GM19043 (cell line): ENCODE measurements around the gene HIVEP1.

ENCODE experiments used
- ATAC-seq: cut with Tn5 transposase; IDR thresholded peaks from one replicate; pipeline ENCODE4 v1.9.1; 2021; ENCODE audit warnings: low read depth; ENCODE audit not compliant: unreplicated experiment

Gene HIVEP1

DNA sequence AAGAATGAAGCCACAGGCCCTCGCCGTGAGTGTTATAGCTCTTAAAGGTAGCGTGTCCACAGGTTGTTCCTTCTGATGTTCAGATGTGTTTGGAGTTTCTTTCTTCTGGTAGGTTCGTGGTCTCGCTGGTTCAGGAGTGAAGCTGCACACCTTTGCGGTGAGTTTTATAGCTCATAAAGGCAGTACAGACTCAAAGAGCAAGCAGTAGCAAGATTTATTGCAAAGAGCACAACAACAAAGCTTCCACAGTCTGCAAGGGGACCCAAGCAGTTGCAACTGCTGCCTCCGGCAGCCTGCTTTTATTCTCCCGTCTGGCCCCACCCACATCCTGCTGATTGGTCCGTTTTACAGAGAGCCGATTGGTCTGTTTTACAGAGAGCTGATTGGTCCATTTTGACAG is 5.2 kb downstream of the HIVEP1 start:
- ATAC-seq = no peak

DNA sequence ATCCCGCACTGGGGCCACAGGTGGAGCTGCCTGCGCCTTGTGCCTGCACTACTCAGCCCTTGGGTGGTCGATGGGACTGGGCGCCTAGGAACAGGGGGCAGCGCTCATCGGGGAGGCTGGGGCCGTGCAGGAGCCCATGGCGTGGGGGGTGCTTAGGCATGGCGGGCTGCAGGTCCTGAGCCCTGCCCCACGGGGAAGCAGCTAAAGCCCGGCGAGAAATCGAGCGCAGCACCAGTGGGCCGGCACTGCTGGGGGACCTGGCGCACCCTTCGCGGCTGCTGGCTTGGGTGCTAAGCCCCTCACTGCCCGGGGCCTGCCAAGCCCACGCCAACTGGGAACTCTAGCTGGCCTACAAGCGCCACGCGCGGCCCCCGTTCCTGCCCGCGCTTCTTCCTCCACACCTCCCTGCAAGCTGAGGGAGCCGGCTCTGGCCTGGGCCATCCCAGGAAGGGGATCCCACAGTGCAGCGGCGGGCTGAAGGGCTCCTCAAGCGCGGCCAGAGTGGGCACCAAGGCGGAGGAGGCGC is 5.8 kb downstream of the HIVEP1 start:
- no peak for ATAC-seq

DNA sequence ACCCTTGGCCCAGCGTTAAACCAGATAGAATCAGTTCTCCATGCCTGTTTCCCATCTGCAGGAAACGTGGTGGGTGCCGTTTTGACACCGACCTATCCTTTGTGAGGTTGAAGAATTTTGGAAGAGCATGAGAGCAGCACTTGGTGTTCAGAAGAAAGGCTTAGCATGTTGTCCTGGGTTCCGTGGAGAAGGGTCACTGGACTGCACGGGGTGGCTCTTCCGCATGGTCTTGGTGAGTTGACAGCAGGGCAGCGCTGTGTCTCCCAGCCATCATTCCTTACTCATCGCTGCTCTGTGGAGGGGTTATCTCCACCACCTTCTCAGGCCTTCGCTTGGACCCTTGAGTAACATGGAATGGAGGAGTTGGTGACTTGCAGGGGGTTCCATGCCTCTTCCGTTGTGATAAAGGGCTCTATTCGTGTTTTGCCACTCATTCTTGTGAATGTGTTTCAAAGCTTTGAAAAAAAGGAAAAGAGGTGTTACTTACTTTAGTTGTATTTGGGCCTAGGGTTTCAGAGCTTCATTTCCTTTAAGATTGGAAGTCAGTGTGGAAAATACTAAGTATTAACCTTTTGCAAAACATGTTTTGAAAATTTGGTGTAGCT is 8.2 kb downstream of the HIVEP1 start:
- ATAC-seq = no peak

DNA sequence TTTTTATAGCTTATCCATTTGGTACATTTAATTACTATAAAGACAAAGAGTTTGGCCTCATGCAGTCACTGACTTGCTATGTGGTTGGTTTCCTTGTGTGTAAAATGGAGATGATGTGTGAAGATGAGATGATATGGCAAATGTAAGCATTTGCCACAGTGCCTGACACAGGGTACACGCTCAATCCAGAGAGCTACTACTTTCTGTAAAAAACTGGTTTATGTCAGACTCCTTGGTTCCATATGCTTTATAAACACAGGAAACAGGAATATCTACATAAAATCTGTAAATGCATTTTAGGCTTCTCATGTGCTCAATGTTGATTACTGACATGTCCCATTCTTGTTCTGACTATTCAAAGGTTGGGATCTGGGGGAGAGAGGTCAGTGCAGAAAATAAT is 10.4 kb downstream of the HIVEP1 start:
- ATAC-seq = no peak

DNA sequence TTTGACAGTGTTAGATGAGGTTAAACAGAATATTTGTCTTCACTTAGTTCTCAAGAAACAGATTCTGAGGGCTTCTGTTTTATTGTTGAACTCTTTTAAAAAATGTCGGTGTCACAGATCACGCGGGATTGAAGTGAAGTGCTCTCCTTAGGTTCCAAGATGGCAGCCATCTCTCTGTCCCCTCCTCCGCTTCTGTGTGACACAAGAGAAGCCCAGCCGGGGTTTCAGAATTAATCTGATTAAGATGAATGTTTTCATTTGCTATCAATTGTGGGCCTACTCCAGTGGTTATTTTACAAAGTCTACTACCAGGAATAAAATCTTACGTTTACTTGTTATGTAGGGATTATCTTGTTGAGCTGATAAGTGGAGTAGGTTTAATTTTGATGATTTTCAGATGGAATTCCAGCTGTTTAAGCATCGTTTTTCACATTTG is 10.9 kb downstream of the HIVEP1 start:
- ATAC-seq = no peak

DNA sequence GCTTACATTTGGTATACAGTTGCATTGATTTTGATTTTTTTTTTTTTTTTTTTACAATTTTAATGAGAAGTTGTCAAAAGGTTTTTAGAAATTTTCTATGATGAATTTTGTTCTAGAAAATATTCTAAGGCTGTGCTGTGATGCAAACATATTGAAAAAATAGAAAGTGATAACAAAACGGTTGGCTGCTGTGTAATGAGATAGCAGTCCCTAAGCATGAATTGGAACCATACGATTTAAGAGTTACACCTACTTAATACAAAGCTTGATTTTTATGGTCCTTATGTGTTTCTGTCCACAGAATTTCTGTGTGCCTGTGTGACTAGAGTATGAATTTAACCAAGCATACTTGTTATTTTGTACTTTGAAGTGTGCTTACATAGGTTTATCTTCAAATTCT is 12.1 kb downstream of the HIVEP1 start:
- no peak for ATAC-seq

DNA sequence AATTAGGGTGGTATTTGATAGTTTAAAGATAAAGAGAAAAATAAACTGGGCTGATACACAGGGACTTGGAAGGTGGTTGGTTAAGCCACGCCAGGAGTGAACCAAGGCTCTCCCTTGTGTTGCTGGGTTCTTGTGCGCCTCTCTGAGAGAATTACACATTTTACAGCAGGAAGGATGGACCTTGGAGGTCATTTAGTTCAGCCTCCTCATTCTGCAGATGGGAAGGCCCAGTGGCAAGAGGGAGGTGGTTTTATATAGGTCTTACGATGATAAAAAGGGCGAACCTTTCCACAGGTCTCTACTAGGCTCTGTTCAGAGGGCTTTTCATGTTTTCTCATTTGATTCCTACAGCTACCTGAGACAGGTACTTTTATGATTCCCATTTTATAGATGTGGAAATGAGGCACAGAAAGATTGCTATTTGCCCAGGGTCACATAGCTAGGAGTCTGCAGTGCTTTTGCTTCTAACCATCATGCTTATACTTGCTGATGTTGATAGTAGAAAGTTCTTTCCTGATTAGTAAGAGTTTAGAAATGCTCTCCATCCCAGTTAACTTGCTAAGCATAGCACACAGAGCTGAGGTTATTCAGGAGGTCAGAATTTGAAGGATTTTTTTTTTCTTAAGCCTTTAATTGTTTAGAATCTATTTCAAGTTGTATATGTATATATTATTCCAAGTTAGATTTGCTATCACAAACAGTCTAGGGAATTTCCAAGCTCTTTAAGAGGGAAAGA is 12.8 kb downstream of the HIVEP1 start:
- no peak for ATAC-seq

DNA sequence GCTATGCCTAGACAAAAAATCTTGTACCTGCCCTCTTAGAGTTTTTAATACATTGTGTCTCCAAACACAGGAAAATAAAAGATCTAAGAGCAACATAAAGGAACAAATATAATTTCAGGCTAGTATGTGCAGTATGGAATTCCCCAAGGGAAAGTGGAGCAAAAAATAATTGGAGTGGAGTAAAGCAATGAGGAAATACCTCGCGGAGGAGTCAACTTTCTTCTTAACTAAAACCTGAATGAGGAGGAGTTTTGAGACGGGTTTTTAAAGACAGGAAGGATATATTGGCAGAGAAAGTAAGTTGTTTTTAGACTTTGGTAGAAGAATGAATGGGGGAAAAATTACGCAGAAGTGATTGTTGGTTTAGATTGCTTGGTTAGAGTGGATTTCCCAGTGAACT is 14.0 kb downstream of the HIVEP1 start:
- no peak for ATAC-seq

DNA sequence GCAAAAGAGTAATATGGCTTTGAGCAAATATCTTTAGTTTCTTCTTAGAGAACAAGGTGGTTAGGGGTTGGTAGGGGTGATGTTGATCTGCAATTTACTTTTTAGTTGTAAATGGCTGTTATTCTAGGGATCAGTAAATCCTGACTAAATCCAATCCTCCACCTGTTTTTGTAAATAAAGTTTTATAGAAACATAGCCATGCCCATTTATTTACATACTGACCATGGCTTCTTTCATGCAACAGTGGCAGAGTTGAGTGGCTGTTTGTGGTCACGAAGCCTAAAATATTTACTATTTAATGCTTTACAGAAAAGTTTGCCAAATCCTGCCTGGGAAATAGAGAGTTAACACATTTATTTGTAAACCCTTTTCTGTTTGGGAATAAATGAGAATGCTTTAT is 14.7 kb downstream of the HIVEP1 start:
- ATAC-seq = no peak

DNA sequence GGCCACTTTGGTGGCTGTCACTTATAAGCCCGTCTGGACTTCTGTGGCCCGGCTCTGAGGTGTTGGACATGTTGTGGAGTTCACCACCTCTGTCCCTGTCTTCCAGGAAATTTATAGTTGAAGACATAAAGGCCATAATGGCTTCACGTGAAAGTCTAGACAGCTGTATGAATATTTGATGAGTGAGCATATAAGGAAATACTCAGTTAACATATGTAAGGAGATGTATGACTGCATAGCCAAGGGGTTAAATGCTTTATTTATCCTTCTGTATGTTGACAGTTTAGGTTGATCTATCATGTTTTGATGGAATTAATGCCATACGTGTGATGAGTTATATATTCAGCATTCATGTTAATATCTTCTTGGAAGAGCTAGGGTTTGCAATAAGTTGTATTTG is 16.1 kb downstream of the HIVEP1 start:
- no peak for ATAC-seq

DNA sequence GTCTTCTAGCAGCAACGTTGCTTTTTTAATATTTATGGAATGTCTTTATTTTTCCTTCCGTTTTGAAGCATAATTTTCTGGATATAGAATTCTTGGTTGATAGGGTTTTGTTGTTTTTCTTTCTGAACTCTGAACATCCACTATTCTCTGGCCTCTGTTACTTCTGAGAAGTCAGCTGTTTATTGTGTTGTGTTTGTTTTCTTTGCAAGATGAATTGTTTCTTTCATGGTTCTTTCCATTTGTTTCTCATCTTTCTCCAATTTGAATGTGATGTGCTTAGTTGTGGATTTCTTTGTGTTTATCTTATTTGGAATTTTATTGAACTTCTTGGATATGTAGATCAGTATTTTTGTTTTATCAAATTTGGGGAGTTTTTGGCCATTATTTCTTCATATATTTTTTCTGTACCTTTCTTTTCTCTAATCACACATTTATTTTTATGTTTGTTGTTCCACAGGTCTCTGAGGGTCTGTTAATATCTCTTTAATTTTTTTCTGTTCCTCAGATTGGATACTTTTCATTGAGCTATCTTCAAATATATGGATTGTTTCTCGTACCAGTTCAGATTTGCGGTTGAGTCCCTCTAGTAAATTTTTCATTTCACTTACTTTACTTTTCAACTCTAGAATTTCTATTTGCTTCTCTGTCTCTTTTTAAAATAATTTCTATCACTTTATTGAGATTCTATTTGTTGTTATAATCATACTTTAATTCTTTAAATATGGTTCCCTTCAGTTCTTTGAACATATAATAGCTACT is 18.0 kb downstream of the HIVEP1 start:
- ATAC-seq = no peak

DNA sequence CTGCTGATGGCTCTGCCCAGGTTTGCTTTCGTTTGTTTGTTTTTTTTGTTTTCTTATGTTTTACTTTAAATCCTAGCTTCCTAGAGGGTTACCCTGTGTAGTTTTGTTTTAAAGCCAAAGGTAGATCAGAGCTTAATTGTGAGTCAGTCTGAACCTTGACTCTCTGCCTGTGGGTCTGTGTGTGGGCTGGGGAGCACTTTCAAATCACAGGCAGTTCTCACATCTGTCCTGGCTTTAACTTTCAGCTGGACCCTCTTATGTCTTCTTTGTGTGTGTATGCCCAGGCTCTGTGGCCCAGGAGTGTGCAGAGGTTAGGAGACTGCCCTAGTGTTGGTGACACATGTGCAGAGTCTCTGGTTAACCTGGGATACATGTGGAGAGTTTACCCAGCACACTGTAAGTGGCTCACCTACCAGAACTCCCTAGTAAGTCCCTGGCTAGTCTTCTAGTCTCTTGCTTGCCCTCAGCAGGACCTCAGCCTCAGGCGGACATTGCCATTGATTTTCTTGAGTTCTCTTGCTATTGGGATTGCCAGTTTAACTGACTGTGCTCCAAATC is 19.0 kb downstream of the HIVEP1 start:
- ATAC-seq = no peak

DNA sequence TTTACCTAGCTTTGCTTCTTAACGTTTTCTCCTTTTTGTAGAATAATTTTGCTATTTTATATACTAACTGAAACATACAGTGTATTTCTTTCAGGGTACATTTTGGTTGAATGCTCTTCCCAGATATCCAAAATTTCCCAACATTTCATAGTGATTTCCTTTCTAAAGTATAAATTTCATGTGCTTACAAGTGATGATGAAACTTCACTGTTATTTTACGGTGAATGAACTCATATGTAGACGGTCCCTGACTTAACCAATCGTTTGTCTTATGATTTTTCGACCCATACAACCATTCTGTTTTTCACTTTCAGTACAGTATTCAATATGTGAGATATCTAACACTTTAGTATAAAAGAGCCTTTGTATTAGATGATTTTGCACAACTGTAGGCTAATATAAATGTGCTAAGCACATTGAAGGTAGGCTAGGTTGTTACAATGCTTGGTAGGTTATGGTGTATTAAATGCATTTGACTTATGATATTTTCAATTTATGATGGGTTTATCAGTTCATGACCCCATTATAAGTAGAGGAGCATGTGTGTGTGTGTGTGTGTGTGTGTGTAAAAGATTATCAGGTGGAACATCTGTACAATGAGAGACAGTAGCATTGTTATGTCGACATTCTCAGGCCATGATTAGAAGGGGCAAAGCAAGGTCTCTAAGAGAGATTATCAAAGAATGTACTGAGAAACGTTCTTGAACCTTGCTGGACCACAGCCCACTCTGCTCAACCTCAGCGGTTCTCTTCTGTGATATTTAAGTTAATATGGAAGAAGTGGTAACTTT is 20.9 kb downstream of the HIVEP1 start:
- no peak for ATAC-seq

DNA sequence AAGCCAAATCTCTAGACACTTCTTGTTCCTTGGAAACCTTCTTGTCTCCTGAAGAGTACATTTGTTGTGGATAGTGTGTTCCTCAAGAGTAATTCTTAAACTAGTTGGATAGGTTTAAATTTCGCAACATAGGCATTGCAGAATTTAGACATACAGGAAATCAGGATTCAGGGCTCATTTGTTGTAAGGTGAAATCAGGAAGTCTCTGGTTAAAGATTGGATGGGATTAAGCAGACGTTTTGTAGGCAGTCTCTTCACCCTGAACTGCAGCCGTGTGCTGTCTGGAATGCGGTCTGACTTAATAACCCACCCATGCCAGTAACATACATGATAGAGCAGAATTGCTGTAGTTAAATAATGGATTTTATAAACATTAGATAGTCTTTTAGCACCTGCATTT is 21.7 kb downstream of the HIVEP1 start:
- no peak for ATAC-seq

DNA sequence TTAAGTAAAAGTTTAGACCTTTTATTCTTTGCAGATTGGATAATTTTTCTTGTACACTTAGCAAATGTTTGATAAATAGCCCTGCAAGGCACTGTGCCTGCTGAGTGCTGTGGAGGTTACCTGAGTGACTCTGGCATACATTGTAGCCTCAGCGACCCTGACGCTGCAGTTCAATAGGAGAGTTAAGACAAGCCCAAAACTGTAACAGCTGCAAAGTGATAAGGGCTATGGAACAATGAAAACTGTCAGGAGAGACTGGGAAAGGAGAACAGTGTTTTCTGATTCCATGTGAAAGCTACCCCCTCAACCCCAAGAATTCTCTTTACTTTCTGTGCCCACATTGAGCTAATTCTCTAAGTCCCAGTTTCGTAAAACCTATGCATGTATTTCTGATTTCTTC is 22.2 kb downstream of the HIVEP1 start:
- ATAC-seq = no peak

DNA sequence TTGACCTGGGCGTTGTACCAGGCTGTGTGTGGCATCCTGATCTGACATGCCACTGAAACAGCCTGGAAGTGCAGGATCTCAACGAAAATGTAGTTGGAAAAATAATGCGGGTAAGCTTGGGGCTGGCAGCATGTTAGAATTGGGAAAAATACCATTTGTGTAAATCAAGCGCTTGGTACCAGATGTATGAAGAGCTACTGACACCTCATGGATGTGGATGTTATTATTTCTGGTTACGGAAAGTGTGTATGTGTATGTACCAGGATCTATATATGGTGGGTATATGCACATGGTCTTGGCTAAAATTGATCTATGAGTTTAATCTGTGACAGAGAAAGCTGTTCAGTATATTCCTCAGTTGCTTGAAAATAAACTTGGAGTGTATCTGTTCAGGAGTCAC is 22.7 kb downstream of the HIVEP1 start:
- no peak for ATAC-seq

DNA sequence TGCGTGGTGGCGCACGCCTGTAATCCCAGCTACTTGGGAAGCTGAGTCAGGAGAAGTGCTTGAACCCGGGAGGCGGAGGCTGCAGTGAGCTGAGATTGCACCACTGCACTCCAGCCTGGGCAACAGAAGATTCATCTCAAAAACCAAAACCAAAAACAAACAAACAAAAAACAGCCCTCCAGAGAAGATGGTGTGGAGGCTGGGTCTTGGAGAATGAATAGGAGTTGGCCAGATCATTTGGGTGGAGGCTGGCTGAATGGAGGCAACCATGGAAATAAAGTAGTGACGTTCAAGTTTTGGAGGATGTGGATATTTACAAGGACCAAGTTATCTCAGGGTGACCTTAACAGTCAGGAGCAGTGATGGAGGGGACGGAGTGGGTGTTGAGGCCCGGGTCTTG is 24.7 kb downstream of the HIVEP1 start:
- ATAC-seq = no peak

DNA sequence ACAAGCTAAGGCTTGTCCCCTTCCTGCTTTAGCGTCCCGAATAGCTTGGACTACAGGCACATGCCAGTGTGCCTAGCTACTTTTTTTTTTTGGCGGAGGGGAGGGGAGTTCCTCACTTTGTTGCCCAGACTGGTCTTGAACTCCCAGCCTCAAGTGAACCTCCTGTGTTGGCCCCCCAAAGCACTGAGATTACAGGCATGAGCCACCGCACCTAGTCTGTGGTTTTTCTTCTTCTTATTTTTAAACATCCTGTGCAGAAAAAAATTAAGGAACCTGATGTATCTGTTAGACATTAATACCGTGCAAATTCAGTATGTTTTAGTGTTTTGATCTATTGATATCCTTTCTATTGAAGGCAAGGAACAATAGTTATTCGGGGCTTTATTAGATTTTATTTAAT is 25.7 kb downstream of the HIVEP1 start:
- ATAC-seq = no peak

DNA sequence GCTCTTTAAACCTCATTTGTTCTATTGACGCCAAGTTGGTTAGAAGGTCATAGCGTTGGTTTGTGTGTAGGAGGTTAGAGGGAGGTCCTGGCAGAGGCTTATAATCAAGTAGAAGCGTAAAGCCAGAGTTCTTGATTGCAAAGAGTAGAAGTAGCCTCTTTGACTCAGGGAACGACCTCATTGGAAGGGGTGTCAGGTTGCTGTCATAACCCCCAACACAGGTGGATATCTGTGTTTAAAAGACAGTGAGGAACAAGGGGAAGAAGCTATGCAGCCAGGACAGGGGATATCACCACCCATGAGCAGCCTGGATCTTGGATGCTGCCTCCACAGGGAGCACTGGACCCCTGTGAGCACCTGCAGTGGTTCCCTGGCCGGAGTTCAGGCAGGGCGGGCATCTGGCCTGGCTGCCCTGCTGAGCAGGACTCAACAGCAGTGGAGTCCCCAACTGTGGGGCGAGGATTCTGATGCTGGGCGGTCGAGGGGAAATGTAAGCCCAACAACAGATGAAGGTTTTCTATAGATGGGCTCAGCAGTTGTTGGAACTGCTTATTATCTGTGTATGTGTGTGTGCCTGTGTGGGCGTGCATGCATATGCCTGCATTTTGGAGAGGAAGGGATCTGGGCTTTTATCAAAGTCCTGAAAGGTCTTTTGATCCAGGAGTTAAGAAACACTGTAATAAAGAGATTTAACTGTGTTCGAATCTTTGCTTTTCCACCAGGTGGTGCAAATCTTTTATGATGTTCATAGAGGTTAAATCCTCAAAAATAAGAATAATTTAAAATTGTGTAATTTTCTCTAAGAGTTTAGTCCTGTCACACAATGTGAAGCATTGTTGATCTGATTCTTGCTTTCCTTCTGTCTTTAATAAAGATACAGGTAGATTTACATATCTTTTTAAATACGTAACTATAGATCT is 27.7 kb downstream of the HIVEP1 start:
- no peak for ATAC-seq
